Left lung (tissue), 10 donors: ENCODE results near the gene BAK1. TPM values are rescaled to one million over a fixed set of nuclear protein-coding genes. Genes with fewer than 3 reads are reported as not detected.

Experiments used
- ATAC-seq: fragments of 200-7000 bp; cut with Tn5 transposase; one replicate; pipeline ENCODE4 v1.9.1; 2020; ENCODE audit warnings: moderate library complexity
- DNase-seq, 4 donors: peaks; one replicate each; pipeline ENCODE4 v3.0.0-alpha.2; 2013 to 2020
- H3K27ac ChIP-seq, 2 donors: fragments of 200-600 bp; sonication (generic) in 1 of 2; one replicate each; pipeline versions ENCODE4 v1.5.0 to v1.8.0; 2020 to 2021
- H3K27me3 ChIP-seq, 2 donors: fragments of 200-600 bp; sonication (generic) in 1 of 2; one replicate each; pipeline versions ENCODE4 v1.5.0 to v1.8.0; 2020 to 2021
- H3K36me3 ChIP-seq, 2 donors: fragments of 200-600 bp; sonication (generic) in 1 of 2; one replicate each; pipeline versions ENCODE4 v1.5.0 to v1.8.0; 2020 to 2021
- H3K4me1 ChIP-seq, 2 donors: fragments of 200-600 bp; one replicate each; pipeline ENCODE4 v1.8.0; 2021
- H3K4me3 ChIP-seq, 2 donors: fragments of 200-600 bp; sonication (generic) in 1 of 2; one replicate each; pipeline versions ENCODE4 v1.5.0 to v1.8.0; 2020 to 2021; ENCODE audit warnings: mild to moderate bottlenecking in 1 of 2
- H3K9me3 ChIP-seq, 2 donors: fragments of 200-600 bp; sonication (generic) in 1 of 2; one replicate each; pipeline versions ENCODE4 v1.5.0 to v1.8.0; 2020 to 2021
- CTCF ChIP-seq, 2 donors: fragments of 200-600 bp; sonication (generic) in 1 of 2; IDR thresholded peaks; one replicate each; pipeline versions ENCODE4 v1.5.0 to v1.8.0; 2021; ENCODE audit warnings: antibody characterized with exemption in 2 of 2
- intact Hi-C, 2 donors: fragments of 100-400 bp; cut with DNase I; formaldehyde crosslinking; loops; one replicate each; pipeline versions ENCODE4 v1.11.2 to v1.14.2; 2022
- polyA plus RNA-seq, 6 donors: library from polyadenylated mRNA; unstranded; fragments of 120-200 nt; gene quantifications; one replicate each; pipeline ENCODE4 v1.2.1, GENCODE V29; 2013; ENCODE audit not compliant: insufficient read length in 6 of 6
- total RNA-seq, 2 donors: library from RNA; stranded (reverse); fragmentation: NEBNext Ultra II Directional; extraction: Animal tissue kit (Norgen Biotek cat#: 25700); gene quantifications; one replicate each; pipeline ENCODE4 v1.2.1, GENCODE V29; 2021
- donor health status: DM: no; HTN: yes; CAD: no.
- donor health status: DM: no; HTN: no; CAD: no.

Gene BAK1
- total and polyA plus RNA-seq, 8 donors = 13.1 to 27.0 (median 18.9) TPM

- intact Hi-C loops = no loop called here
- H3K27ac ChIP-seq = no peak overlapping the region
- no peak overlapping the region for H3K4me3 ChIP-seq
- no peaks in the 10 kb centered on the region for H3K36me3 ChIP-seq
- no peak for DNase-seq
- no peak for TF ChIP-seq CTCF (IDR thresholded peaks at IDR 0.05)
- peaks cover 22 to 30% of the 10 kb centered on the region in 2 donors for H3K4me1 ChIP-seq
- no peaks in the 10 kb centered on the region for H3K9me3 ChIP-seq
- no peak for ATAC-seq
- H3K27me3 ChIP-seq = peaks cover 0 to 19% of the 10 kb centered on the region in 2 donors
Measured at GRCh38 chr6:33593414-33593727, 13.3 kb upstream of the BAK1 start.

- H3K4me3 ChIP-seq = no peak overlapping the region
- no peak for TF ChIP-seq CTCF (IDR thresholded peaks at IDR 0.05)
- DNase-seq (peak in 1 of 4 donors; percentile 82), ATAC-seq (peak; percentile 3)
- H3K27ac ChIP-seq = no peak overlapping the region
- intact Hi-C loops = no loop called here
- no peaks in the 10 kb centered on the region for H3K9me3 ChIP-seq
- peaks cover 22 to 30% of the 10 kb centered on the region in 2 donors for H3K4me1 ChIP-seq
- peaks cover 0 to 19% of the 10 kb centered on the region in 2 donors for H3K27me3 ChIP-seq
- no peaks in the 10 kb centered on the region for H3K36me3 ChIP-seq
Measured at GRCh38 chr6:33592595-33593413, 12.7 kb upstream of the BAK1 start.

- no peak overlapping the region for H3K27ac ChIP-seq
- no peak for ATAC-seq
Measured at GRCh38 chr6:33592280-33592594, 12.2 kb upstream of the BAK1 start.

GRCh38 chr6:33591424-33592032, 11.5 kb upstream of the BAK1 start:
- Histone ChIP-seq H3K36me3 (no peaks in the 10 kb centered on the region), H3K27ac (peak overlapping the region; percentile 79 to 83), H3K27me3 (peaks cover 0 to 19% of the 10 kb centered on the region in 2 donors), H3K4me1 (peaks cover 22 to 30% of the 10 kb centered on the region in 2 donors), H3K4me3 (no peak overlapping the region), H3K9me3 (no peaks in the 10 kb centered on the region)
- DNase-seq (no peak), ATAC-seq (no peak)
- intact Hi-C loops = no loop called here
- no peak for TF ChIP-seq CTCF (IDR thresholded peaks at IDR 0.05)

More at GRCh38 chr6:33592280-33592594, 12.2 kb upstream of the BAK1 start:
- no peak overlapping the region for H3K4me3 ChIP-seq
- H3K36me3 ChIP-seq = no peaks in the 10 kb centered on the region
- DNase-seq = no peak
- TF ChIP-seq CTCF (IDR thresholded peaks at IDR 0.05) = no peak
- peaks cover 0 to 19% of the 10 kb centered on the region in 2 donors for H3K27me3 ChIP-seq
- H3K4me1 ChIP-seq = peaks cover 22 to 30% of the 10 kb centered on the region in 2 donors
- no peaks in the 10 kb centered on the region for H3K9me3 ChIP-seq
- intact Hi-C loops = no loop called here

- Histone ChIP-seq H3K9me3 (no peaks in the 10 kb centered on the region), H3K36me3 (no peaks in the 10 kb centered on the region), H3K4me3 (no peak overlapping the region), H3K4me1 (peaks cover 24 to 35% of the 10 kb centered on the region in 2 donors), H3K27ac (peak overlapping the region; percentile 79 to 83), H3K27me3 (peaks cover 0 to 19% of the 10 kb centered on the region in 2 donors)
- DNase-seq (peak in 2 of 4 donors; percentile 75 to 86), ATAC-seq (peak; percentile 79)
- intact Hi-C loops = no loop called here
- TF ChIP-seq CTCF (IDR thresholded peaks at IDR 0.05) = no peak
Measured at GRCh38 chr6:33590531-33591198, 10.6 kb upstream of the BAK1 start.
